HG02884 (cell line): Measurements from ENCODE around the gene SRA1.

Source experiments
- ATAC-seq: cut with Tn5 transposase; IDR thresholded peaks from one replicate; pipeline ENCODE4 v1.9.1; 2021; ENCODE audit warnings: mild to moderate bottlenecking, moderate library complexity; ENCODE audit not compliant: unreplicated experiment

Gene SRA1

DNA sequence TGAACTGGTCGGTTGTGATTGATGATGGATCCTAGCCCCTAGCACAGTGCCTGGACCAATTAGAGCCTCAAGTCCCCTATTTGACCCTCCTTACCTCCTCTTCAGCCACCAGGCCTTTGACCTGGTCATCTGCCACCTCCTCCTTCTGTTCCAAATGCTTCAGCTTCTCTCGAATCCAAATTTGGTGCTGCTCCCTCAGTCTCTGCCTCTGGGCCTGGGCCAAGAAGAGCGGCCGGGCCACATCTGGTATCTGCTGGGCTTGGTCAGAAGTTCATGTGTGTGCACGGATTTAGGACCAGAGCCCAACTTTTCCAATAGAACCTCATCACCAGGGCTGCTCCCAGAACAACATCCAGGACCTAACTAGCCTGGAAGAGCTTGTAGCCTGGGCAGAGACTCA, 13.8 kb upstream of the SRA1 start:
- no peak for ATAC-seq

DNA sequence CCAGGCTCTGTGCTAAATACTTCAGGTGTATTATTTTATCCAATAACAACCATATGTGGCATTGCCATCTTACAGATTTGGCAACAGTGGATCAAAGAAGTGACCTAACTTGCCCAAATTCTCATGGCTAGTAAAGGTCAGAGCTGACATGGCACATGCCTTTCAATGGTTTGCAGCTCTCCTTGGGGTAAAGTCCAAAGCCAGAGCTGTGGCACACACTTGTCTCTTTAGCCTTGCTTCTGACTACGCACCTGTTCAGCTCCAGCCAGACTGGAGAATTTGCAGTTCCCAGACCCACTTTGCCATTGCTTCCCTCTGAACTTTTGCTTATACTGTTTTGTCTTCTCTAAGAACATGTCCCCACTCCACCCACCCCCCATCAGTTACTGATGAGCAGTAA, 13.2 kb upstream of the SRA1 start:
- no peak for ATAC-seq

GRCh38 chr5:140570058-140570457, 12.8 kb upstream of the SRA1 start:
- ATAC-seq = no peak

- ATAC-seq = no peak
Observed at GRCh38 chr5:140569197-140569596, 11.9 kb upstream of the SRA1 start.

DNA sequence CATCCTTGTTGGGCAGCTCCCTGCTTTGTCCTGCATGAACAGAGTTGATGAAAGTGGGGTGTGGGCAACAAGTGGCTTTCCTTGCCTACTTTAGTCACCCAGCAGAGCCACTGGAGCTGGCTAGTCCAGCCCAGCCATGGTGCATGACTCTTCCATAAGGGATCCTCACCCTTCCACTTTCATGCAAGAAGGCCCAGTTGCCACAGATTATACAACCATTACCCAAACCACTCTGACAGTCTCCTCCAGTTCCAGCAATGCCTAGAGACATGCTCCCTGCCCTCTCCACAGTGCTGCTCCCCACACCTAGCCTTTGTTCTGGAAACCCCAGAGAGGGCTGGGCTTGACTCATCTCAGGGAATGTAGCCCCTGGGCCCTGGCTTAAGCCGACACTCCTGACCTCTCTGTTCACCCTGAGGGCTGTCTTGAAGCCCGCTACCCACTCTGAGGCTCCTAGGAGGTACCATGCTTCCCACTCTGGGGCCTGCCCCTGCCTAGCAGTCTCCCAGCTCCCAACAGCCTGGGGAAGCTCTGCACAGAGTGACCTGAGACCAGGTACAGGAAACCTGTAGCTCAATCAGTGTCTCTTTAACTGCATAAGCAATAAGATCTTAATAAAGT, 11.3 kb upstream of the SRA1 start:
- no peak for ATAC-seq

- ATAC-seq = no peak
Observed at GRCh38 chr5:140567871-140568270, 10.6 kb upstream of the SRA1 start.

GRCh38 chr5:140567136-140567818, 10.0 kb upstream of the SRA1 start:
- no peak for ATAC-seq

- ATAC-seq = no peak
Observed at GRCh38 chr5:140566665-140567064, 9.4 kb upstream of the SRA1 start.

DNA sequence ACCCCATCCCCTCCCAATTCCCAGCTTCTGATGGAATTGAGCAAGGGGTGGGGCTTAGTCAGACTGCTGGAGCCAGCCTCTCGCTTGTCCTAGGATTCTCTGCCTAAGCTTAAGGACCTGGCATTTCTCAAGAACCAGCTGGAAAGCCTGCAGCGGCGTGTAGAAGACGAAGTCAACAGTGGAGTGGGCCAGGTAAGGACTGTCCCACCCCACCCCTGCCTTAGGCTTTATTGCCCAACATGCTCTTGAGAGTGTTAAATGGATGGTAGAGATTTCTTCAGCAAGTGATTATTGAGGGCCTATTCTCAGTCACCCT, 8.5 kb upstream of the SRA1 start:
- no peak for ATAC-seq

- peak; percentile 2 for ATAC-seq
Observed at GRCh38 chr5:140565024-140565779, 7.9 kb upstream of the SRA1 start.

GRCh38 chr5:140564196-140565023, 7.1 kb upstream of the SRA1 start, which contains the start of the genes APBB3 and SLC35A4:
APBB3 (minus strand) TSS chr5:140564598; CDS start chr5:140564245, 353 bp downstream.
SLC35A4 (plus strand) TSS chr5:140564828; CDS start chr5:140567170, 2,342 bp downstream.
- ATAC-seq = peak; percentile 83

GRCh38 chr5:140563596-140563995, 6.3 kb upstream of the SRA1 start:
- ATAC-seq = no peak

- ATAC-seq = no peak
Observed at GRCh38 chr5:140561753-140562523, 4.7 kb upstream of the SRA1 start.

GRCh38 chr5:140560227-140560626, 3.0 kb upstream of the SRA1 start:
- no peak for ATAC-seq

GRCh38 chr5:140558542-140558941, 1.3 kb upstream of the SRA1 start:
- no peak for ATAC-seq

DNA sequence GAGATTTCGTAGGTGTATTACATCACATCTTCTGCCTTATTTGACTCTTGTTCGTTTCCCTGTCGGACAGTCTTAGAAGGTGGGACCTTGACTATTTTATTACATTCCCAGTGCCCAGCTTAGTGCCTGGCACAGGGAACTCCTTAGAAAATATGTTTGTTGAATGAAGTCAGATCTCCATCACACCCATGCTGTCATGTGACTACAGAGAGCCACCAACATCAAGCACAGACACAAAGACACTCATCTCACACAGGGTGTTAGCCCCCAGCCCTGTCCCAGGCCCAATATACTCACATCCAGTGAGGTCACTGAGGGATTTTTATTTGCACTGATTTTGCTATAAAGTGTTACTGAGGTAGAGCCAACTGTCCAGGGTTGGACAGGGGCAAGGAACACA, 692 bp upstream of the SRA1 start:
- ATAC-seq = no peak

- no peak for ATAC-seq
Observed at GRCh38 chr5:140556438-140556837, 835 bp downstream of the SRA1 start.

DNA sequence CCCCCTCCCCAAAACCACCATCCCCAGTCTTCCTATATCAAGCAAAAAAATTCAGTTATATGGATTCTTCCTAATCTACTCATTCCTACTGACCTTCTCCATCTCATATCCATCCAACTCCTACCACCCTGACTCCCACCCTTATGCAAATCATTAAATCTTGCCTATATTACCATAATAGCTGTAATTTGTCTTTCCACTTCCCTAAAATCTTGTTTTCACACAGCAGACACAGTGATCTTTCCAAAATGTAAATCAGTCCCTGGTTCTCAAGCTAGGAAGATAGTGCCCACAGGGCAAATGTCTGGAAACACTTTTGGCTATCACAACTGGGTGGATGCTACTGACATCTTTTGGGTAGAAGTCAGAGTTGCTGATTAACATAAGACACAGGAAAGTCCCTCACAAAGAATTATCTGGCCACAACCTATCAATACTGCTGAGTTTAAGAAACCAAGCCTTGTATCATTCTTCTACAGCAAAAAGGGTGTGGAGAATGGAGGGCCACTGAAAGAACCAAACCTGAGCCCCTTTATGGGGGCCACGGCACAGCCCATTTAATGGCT, 1.4 kb downstream of the SRA1 start:
- no peak for ATAC-seq

DNA sequence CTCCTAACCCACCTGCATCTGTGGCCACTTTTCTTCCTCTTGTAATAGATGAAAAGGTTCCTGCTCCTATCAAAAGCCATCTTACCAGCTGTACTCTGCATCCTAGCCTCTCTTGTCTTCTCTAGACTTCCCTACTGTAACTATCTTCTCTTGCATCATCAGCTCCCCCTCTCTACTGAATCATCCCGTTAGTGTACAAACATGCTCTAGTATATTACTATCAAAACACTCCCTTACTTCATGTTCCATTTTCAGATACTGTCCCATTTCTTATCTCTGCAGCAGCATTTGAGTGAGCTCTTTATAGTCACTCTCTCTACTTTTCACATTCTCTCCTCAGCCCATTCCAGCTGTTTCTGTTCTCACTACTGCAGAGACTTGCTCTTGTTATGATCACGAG, 2.8 kb downstream of the SRA1 start:
- no peak for ATAC-seq

DNA sequence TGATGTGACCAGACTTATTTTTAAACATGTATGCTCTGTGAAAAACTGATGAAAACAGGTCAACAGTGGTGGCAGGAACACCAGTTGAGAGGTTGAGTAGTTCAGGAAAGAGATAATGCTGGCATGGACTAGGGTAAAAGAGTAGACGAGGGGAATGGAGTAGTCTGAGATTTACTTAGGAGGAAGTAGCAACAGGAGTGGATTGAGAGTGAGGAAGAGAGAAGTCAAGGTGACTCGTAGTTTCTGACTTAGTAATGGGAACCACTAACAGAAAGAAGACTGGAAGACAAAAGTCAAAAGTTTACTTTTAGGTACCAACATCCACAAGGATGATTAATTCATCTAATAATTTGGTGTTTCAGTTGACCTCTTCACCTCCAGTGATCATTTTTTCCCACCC, 3.6 kb downstream of the SRA1 start:
- ATAC-seq = no peak
